Vagina (tissue), 2 donors: ENCODE data around the gene PSKH1.

Experiments used
- CTCF ChIP-seq, 3 experiments: fragments of 450-650 bp in 2 of 3; fragments of 200-600 bp in 1 of 3; sonication (generic) in 1 of 3; IDR thresholded peaks; one replicate each; pipeline ENCODE4 v1.5.1; 2017 to 2019; ENCODE audit warnings: antibody characterized with exemption in 3 of 3, mild to moderate bottlenecking in 2 of 3, moderate library complexity in 2 of 3
- POLR2A ChIP-seq, 2 donors: fragments of 450-650 bp; IDR thresholded peaks; one replicate each; pipeline ENCODE4 v1.6.1; 2017; ENCODE audit warnings: antibody characterized with exemption in 2 of 2, mild to moderate bottlenecking in 2 of 2, moderate library complexity in 2 of 2
- POLR2AphosphoS5 ChIP-seq, 2 donors: sonication (generic); formaldehyde crosslinking; IDR thresholded peaks; one replicate each; pipeline ENCODE4 v1.9.0; 2017; ENCODE audit warnings: antibody characterized with exemption in 2 of 2, mild to moderate bottlenecking in 2 of 2, low read depth in 1 of 2; ENCODE audit not compliant: insufficient read depth in 1 of 2

GRCh38 chr16:67931712-67932461 is 38.8 kb downstream of the PSKH1 start, which contains the start of gene CTRL:
- TF ChIP-seq CTCF (IDR thresholded peaks at IDR 0.05) = no peak
- no peak for TF ChIP-seq POLR2AphosphoS5 (IDR thresholded peaks at IDR 0.05; ENCODE audit: insufficient read depth in 1 of 2, low read depth in 1 of 2)
- no peak for TF ChIP-seq POLR2A (IDR thresholded peaks at IDR 0.05)
